Left ventricle myocardium inferior (tissue), 1 donor: ENCODE measurements around the gene ANAPC2. TPM values are rescaled to one million over a fixed set of nuclear protein-coding genes. Genes with fewer than 3 reads are reported as not detected.

Experiments used
- DNase-seq: peaks from one replicate; pipeline ENCODE4 v3.0.0-alpha.2; 2020
- H3K27ac ChIP-seq: fragments of 200-600 bp; replicated peaks from 2 replicates; pipeline ENCODE4 v1.8.0; 2021
- H3K27me3 ChIP-seq: fragments of 200-600 bp; 2 replicates; pipeline ENCODE4 v1.8.0; 2021; ENCODE audit warnings: low read depth
- H3K36me3 ChIP-seq: fragments of 200-600 bp; 2 replicates; pipeline ENCODE4 v1.8.0; 2021
- H3K4me1 ChIP-seq: fragments of 200-600 bp; 2 replicates; pipeline ENCODE4 v1.8.0; 2021
- H3K4me3 ChIP-seq: fragments of 200-600 bp; 2 replicates; pipeline ENCODE4 v1.8.0; 2021; ENCODE audit warnings: mild to moderate bottlenecking, moderate library complexity
- H3K9me3 ChIP-seq: fragments of 200-600 bp; replicated peaks from 2 replicates; pipeline ENCODE4 v1.8.0; 2021
- CTCF ChIP-seq: fragments of 200-600 bp; IDR thresholded peaks from 2 replicates; pipeline ENCODE4 v1.8.0; 2021; ENCODE audit warnings: antibody characterized with exemption, mild to moderate bottlenecking, borderline replicate concordance
- intact Hi-C: fragments of 100-400 bp; cut with micrococcal nuclease; formaldehyde crosslinking; loops from one replicate; pipeline ENCODE4 v1.11.0; 2022
- total RNA-seq: library from RNA; stranded (reverse); fragmentation: NEBNext Ultra II Directional; extraction: Animal tissue kit (Norgen Biotek cat#: 25700); gene quantifications from one replicate; pipeline ENCODE4 v1.2.1, GENCODE V29; 2021
- donor health status: DM: no; HTN: yes; CAD: no; lungs with severe emphysema.

ANAPC2 gene
- total RNA-seq, 1 donor from 2014 or later = 34.7 TPM

GRCh38 chr9:137165250-137165836 is 23.0 kb downstream of the ANAPC2 start:
- Histone ChIP-seq H3K36me3 (no peaks in the 10 kb centered on the region), H3K4me3 (no peak overlapping the region), H3K27ac (no peak overlapping the region), H3K27me3 (peaks cover 100% of the 10 kb centered on the region), H3K4me1 (peaks cover 52% of the 10 kb centered on the region), H3K9me3 (no peaks in the 10 kb centered on the region)
- no peak for TF ChIP-seq CTCF
- DNase-seq = no peak
- intact Hi-C loops = no loop called here

- no peak overlapping the region for H3K27ac ChIP-seq
- TF ChIP-seq CTCF = no peak
- intact Hi-C loops = no loop called here
- H3K27me3 ChIP-seq = peaks cover 100% of the 10 kb centered on the region
- H3K4me3 ChIP-seq = no peak overlapping the region
- no peak for DNase-seq
- no peaks in the 10 kb centered on the region for H3K36me3 ChIP-seq
- H3K9me3 ChIP-seq = no peaks in the 10 kb centered on the region
- peaks cover 47% of the 10 kb centered on the region for H3K4me1 ChIP-seq
Measured at GRCh38 chr9:137164370-137165249, 23.8 kb downstream of the ANAPC2 start.

GRCh38 chr9:137163805-137164204 is 24.6 kb downstream of the ANAPC2 start:
- no peaks in the 10 kb centered on the region for H3K36me3 ChIP-seq
- H3K4me1 ChIP-seq = peaks cover 39% of the 10 kb centered on the region
- H3K4me3 ChIP-seq = no peak overlapping the region
- H3K9me3 ChIP-seq = no peaks in the 10 kb centered on the region
- H3K27me3 ChIP-seq = peaks cover 100% of the 10 kb centered on the region
- no peak overlapping the region for H3K27ac ChIP-seq
- DNase-seq = no peak
- intact Hi-C loops = no loop called here
- TF ChIP-seq CTCF = no peak

- peaks cover 34% of the 10 kb centered on the region for H3K4me1 ChIP-seq
- intact Hi-C loops = no loop called here
- H3K9me3 ChIP-seq = no peaks in the 10 kb centered on the region
- no peak for DNase-seq
- TF ChIP-seq CTCF = no peak
- no peaks in the 10 kb centered on the region for H3K36me3 ChIP-seq
- H3K27ac ChIP-seq = no peak overlapping the region
- peak overlapping the region; percentile 55 for H3K4me3 ChIP-seq
- peaks cover 100% of the 10 kb centered on the region for H3K27me3 ChIP-seq
Measured at GRCh38 chr9:137163365-137163715, 25.0 kb downstream of the ANAPC2 start.

GRCh38 chr9:137162505-137163364 is 25.6 kb downstream of the ANAPC2 start:
- no peak for DNase-seq
- Histone ChIP-seq H3K4me1 (peaks cover 28% of the 10 kb centered on the region), H3K27ac (no peak overlapping the region), H3K4me3 (peak overlapping the region; percentile 55), H3K36me3 (no peaks in the 10 kb centered on the region), H3K27me3 (peaks cover 100% of the 10 kb centered on the region), H3K9me3 (no peaks in the 10 kb centered on the region)
- intact Hi-C loops = no loop called here
- TF ChIP-seq CTCF = peak; percentile 38
